H1 (cell line): ENCODE measurements around the gene CHST11. TPM values are rescaled to one million over a fixed set of nuclear protein-coding genes. Genes with fewer than 3 reads are reported as not detected.

ENCODE experiments used
- ASH2L ChIP-seq: fragments of 200-600, 300-600 bp; sonication (generic); IDR thresholded peaks from one replicate; pipeline ENCODE4 v1.7.1; 2017; ENCODE audit warnings: low read length
- ATF2 ChIP-seq: IDR thresholded peaks from 2 replicates; pipeline ENCODE4 v1.6.1; 2012; ENCODE audit warnings: low read length, inconsistent platforms
- CBX8 ChIP-seq: fragments of 300-800, 300-1000 bp; sonication (generic); IDR thresholded peaks from 2 replicates; pipeline ENCODE4 v1.7.1; 2016; ENCODE audit warnings: low read depth, low read length, borderline replicate concordance
- CHD7 ChIP-seq: fragments of 300-600 bp; sonication (generic); IDR thresholded peaks from 2 replicates; pipeline ENCODE4 v1.7.1; 2012; ENCODE audit warnings: low read length, moderate library complexity, mild to moderate bottlenecking, inconsistent platforms; ENCODE audit not compliant: insufficient replicate concordance
- CTBP2 ChIP-seq: IDR thresholded peaks from 2 replicates; pipeline ENCODE4 v1.7.0; 2011; ENCODE audit warnings: borderline replicate concordance, mild to moderate bottlenecking, moderate library complexity, mixed read lengths, low read length; ENCODE audit not compliant: insufficient read depth, insufficient read length
- MAX ChIP-seq: IDR thresholded peaks from 2 replicates; pipeline ENCODE4 v1.6.1; 2012; ENCODE audit warnings: inconsistent platforms
- TAF1 ChIP-seq: IDR thresholded peaks from 2 replicates; pipeline ENCODE4 v1.6.1; 2011; ENCODE audit warnings: mild to moderate bottlenecking, low read depth, low read length
- polyA plus RNA-seq, 7 experiments: library from polyadenylated mRNA; depleted of rRNA in 3 of 7; stranded (reverse) in 5 of 7; unstranded in 2 of 7; fragments of >200 nt in 5 of 7; fragments of 200-250 nt in 2 of 7; gene quantifications; 1 replicate in 5 of 7; 2 replicates in 1 of 7; 4 replicates in 1 of 7; pipeline versions ENCODE4 v1.2.1 to v1.2.3, GENCODE V29; 2011 to 2013; ENCODE audit warnings: missing spikeins in 2 of 7, mixed read lengths in 2 of 7
- total RNA-seq: library from RNA; stranded (reverse); fragmentation: NEBNext Ultra II Directional; extraction: Animal tissue kit (Norgen Biotek cat#: 25700); gene quantifications from 2 replicates; pipeline ENCODE4 v1.2.1, GENCODE V29; 2021

CHST11 gene
- total and polyA plus RNA-seq, 2 of the 8 experiments (the other 6 are each of a cell fraction or from before 2014, with no cell fraction given) = 14.4 to 20.8 TPM

GRCh38 chr12:104579718-104580495 is 123.2 kb downstream of the CHST11 start (continued):
- no peak for TF ChIP-seq CHD7
- TF ChIP-seq CTBP2 = no peak
- no peak for TF ChIP-seq CBX8
- no peak for TF ChIP-seq MAX
- no peak for TF ChIP-seq TAF1
- TF ChIP-seq ATF2 = no peak
- no peak for TF ChIP-seq ASH2L
